GM06990 (cell line): Measurements from ENCODE around the gene MSS51.

Experiments
- DNase-seq: peaks from one replicate; pipeline ENCODE4 v3.0.0-alpha.2; 2011; ENCODE audit not compliant: insufficient read length; ENCODE audit errors: extremely low read depth
- H3K27me3 ChIP-seq: replicated peaks from 2 replicates; pipeline ENCODE4 v1.6.0; 2011; ENCODE audit warnings: low read length; ENCODE audit not compliant: control insufficient read depth, insufficient read depth
- H3K36me3 ChIP-seq: 2 replicates; pipeline ENCODE4 v1.5.1; 2011; ENCODE audit warnings: low read length; ENCODE audit not compliant: control insufficient read depth, insufficient read depth
- H3K4me3 ChIP-seq: replicated peaks from 2 replicates; pipeline ENCODE4 v1.5.1; 2011; ENCODE audit warnings: low read depth, mild to moderate bottlenecking, control low read depth, low read length
- CTCF ChIP-seq: IDR thresholded peaks from 2 replicates; pipeline ENCODE4 v1.5.1; 2011; ENCODE audit warnings: low read length, control low read depth, mild to moderate bottlenecking, inconsistent platforms; ENCODE audit not compliant: insufficient read depth, poor library complexity, severe bottlenecking

Gene MSS51

GRCh38 chr10:73408061-73408460, 25.3 kb downstream of the MSS51 start:
- no peaks in the 10 kb centered on the region; the same call in none of the 2 replicates for H3K36me3 ChIP-seq
- no peak for DNase-seq

GRCh38 chr10:73407495-73407894, 25.9 kb downstream of the MSS51 start:
- H3K36me3 ChIP-seq = no peaks in the 10 kb centered on the region; the same call in none of the 2 replicates
- TF ChIP-seq CTCF = no peak
- no peaks in the 10 kb centered on the region for H3K27me3 ChIP-seq
- no peak overlapping the region for H3K4me3 ChIP-seq
- DNase-seq = no peak

More at GRCh38 chr10:73408061-73408460, 25.3 kb downstream of the MSS51 start:
- no peak for TF ChIP-seq CTCF
- Histone ChIP-seq H3K27me3 (no peaks in the 10 kb centered on the region), H3K4me3 (no peak overlapping the region)

GRCh38 chr10:73406846-73407245, 26.5 kb downstream of the MSS51 start:
- no peaks in the 10 kb centered on the region; the same call in none of the 2 replicates for H3K36me3 ChIP-seq
- no peaks in the 10 kb centered on the region for H3K27me3 ChIP-seq
- H3K4me3 ChIP-seq = no peak overlapping the region
- no peak for DNase-seq
- TF ChIP-seq CTCF = no peak

GRCh38 chr10:73405556-73405955, 27.8 kb downstream of the MSS51 start:
- Histone ChIP-seq H3K36me3 (peaks cover 1% of the 10 kb centered on the region), H3K27me3 (no peaks in the 10 kb centered on the region), H3K4me3 (no peak overlapping the region)
- DNase-seq = no peak
- TF ChIP-seq CTCF = no peak

- peaks cover 1% of the 10 kb centered on the region for H3K36me3 ChIP-seq
- no peak for TF ChIP-seq CTCF
- no peak overlapping the region for H3K4me3 ChIP-seq
- DNase-seq = no peak
- H3K27me3 ChIP-seq = no peaks in the 10 kb centered on the region
Measured at GRCh38 chr10:73404690-73405089, 28.7 kb downstream of the MSS51 start.

GRCh38 chr10:73401636-73402035, 31.7 kb downstream of the MSS51 start:
- Histone ChIP-seq H3K4me3 (no peak overlapping the region), H3K27me3 (no peaks in the 10 kb centered on the region), H3K36me3 (peaks cover 1% of the 10 kb centered on the region; the same call in 1 of the 2 replicates)
- no peak for DNase-seq
- no peak for TF ChIP-seq CTCF
